GM19023 (cell line): ENCODE measurements around the gene KCNG4.

Experiments
- ATAC-seq: cut with Tn5 transposase; IDR thresholded peaks from one replicate; pipeline ENCODE4 v1.9.1; 2021; ENCODE audit warnings: mild to moderate bottlenecking, moderate library complexity; ENCODE audit not compliant: unreplicated experiment

The KCNG4 gene

GRCh38 chr16:84184775-84185174 is 55.0 kb downstream of the KCNG4 start:
- ATAC-seq = no peak

- no peak for ATAC-seq
Measured at GRCh38 chr16:84183911-84184591, 55.8 kb downstream of the KCNG4 start.

- ATAC-seq = no peak
Measured at GRCh38 chr16:84183572-84183875, 56.3 kb downstream of the KCNG4 start.

- ATAC-seq = no peak
Measured at GRCh38 chr16:84182680-84183571, 56.9 kb downstream of the KCNG4 start.

- no peak for ATAC-seq
Measured at GRCh38 chr16:84182104-84182503, 57.7 kb downstream of the KCNG4 start.

GRCh38 chr16:84181144-84181915 is 58.5 kb downstream of the KCNG4 start:
- ATAC-seq = no peak

- no peak for ATAC-seq
Measured at GRCh38 chr16:84180519-84181140, 59.2 kb downstream of the KCNG4 start.

GRCh38 chr16:84179612-84180320 is 60.0 kb downstream of the KCNG4 start:
- no peak for ATAC-seq

- no peak for ATAC-seq
Measured at GRCh38 chr16:84178892-84179611, 60.8 kb downstream of the KCNG4 start.

- ATAC-seq = no peak
Measured at GRCh38 chr16:84178146-84178765, 61.6 kb downstream of the KCNG4 start.

- ATAC-seq = no peak
Measured at GRCh38 chr16:84177741-84178073, 62.1 kb downstream of the KCNG4 start.

GRCh38 chr16:84176192-84177053 is 63.4 kb downstream of the KCNG4 start:
- ATAC-seq = no peak

GRCh38 chr16:84175350-84176081 is 64.3 kb downstream of the KCNG4 start:
- ATAC-seq = peak; percentile 84

- no peak for ATAC-seq
Measured at GRCh38 chr16:84174396-84174795, 65.4 kb downstream of the KCNG4 start.

GRCh38 chr16:84169765-84170310 is 70.0 kb downstream of the KCNG4 start:
- no peak for ATAC-seq
